Measurements from ENCODE around the gene CTU2.

GRCh38 chr16:88694221-88695087 lies 11.8 kb upstream of the CTU2 start:
- TF ChIP-seq EP300 (conservative IDR thresholded peaks at IDR 0.05; ENCODE audit: poor library complexity, severe bottlenecking) = no peak
- no peak for TF ChIP-seq CTCF (IDR thresholded peaks at IDR 0.05; ENCODE audit: poor library complexity, severe bottlenecking)
- no peak for TF ChIP-seq POLR2AphosphoS5 (IDR thresholded peaks at IDR 0.05)
- TF ChIP-seq EZH2 (IDR thresholded peaks at IDR 0.05; ENCODE audit: borderline replicate concordance, insufficient read depth, low read length, poor library complexity, severe bottlenecking) = no peak
- TF ChIP-seq SMC3 (conservative IDR thresholded peaks at IDR 0.05; ENCODE audit: poor library complexity) = no peak
- no peak for TF ChIP-seq TAF1 (IDR thresholded peaks at IDR 0.05; ENCODE audit: low read depth)
- TF ChIP-seq MXI1 (conservative IDR thresholded peaks at IDR 0.05; ENCODE audit: poor library complexity, severe bottlenecking) = no peak

Data from neural cell (in vitro differentiated cells).